ENCODE results near the gene GRM5. TPM values are rescaled to one million over a fixed set of nuclear protein-coding genes. Genes with fewer than 3 reads are reported as not detected.

The GRM5 gene
- total RNA-seq, 1 donor from 2014 or later, result not detected

DNA sequence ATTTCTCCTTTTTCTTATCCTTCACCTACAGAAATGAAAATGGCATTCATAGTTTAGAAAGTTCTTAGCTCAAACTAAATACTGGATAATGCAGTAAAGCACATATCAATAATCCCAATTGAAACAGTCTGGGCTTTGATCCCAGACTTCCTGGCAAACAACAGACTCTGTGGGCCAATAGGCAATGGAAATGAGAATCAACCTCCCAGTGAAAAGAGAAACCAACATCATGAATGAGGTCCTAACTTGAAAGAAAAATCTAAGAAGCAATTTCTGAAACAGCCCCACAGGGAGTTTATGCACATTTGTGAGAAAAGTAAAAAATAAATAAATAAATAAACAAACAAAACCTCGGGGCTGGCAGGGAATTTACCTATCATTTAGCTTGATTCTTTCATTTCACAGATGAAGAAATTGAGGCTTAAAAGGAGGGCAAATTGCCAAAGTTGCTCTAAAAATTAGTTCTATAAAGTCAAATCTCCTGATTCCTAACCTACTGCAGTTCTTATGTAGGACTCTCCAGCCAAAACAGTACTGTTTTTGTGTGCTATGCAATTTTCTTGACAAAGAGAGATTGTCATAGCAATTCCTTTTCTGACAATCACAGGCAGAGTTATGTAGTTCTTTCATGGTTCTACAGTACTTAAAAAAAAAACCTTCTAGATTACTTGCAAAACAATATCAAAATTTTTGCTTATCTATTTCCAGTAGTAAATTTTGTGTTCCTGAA lies 265.8 kb downstream of the GRM5 start:
- Histone ChIP-seq H4K20me1 (ENCODE audit: low read depth) (no peaks in the 10 kb centered on the region), H3K4me2 (no peak overlapping the region), H3K9me3 (ENCODE audit: low read depth) (no peaks in the 10 kb centered on the region), H3F3A (ENCODE audit: low read depth) (no peaks in the 10 kb centered on the region), H3K27me3 (no peaks in the 10 kb centered on the region), H3K27ac (no peak overlapping the region), H3K4me1 (no peaks in the 10 kb centered on the region), H3K36me3 (no peaks in the 10 kb centered on the region), H3K4me3 (no peak overlapping the region), H3K9ac (no peak overlapping the region), H3K79me2 (ENCODE audit: low read depth) (no peaks in the 10 kb centered on the region), H2AFZ (replicated peaks) (no peak overlapping the region)
- Mint-ChIP-seq H3K9me3 (no peaks in the 10 kb centered on the region), H3K27ac (no peak overlapping the region), H3K4me1 (peaks cover 8% of the 10 kb centered on the region), H3K4me3 (no peak overlapping the region), H3K27me3 (ENCODE audit: insufficient read depth, low read depth) (no peaks in the 10 kb centered on the region), H3K36me3 (no peaks in the 10 kb centered on the region)
- TF ChIP-seq EZH2 (IDR thresholded peaks at IDR 0.05) (no peak), EZH2phosphoT487 (IDR thresholded peaks at IDR 0.05) (no peak)
- TF ChIP-seq, protein P1, sequence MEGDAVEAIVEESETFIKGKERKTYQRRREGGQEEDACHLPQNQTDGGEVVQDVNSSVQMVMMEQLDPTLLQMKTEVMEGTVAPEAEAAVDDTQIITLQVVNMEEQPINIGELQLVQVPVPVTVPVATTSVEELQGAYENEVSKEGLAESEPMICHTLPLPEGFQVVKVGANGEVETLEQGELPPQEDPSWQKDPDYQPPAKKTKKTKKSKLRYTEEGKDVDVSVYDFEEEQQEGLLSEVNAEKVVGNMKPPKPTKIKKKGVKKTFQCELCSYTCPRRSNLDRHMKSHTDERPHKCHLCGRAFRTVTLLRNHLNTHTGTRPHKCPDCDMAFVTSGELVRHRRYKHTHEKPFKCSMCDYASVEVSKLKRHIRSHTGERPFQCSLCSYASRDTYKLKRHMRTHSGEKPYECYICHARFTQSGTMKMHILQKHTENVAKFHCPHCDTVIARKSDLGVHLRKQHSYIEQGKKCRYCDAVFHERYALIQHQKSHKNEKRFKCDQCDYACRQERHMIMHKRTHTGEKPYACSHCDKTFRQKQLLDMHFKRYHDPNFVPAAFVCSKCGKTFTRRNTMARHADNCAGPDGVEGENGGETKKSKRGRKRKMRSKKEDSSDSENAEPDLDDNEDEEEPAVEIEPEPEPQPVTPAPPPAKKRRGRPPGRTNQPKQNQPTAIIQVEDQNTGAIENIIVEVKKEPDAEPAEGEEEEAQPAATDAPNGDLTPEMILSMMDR (IDR thresholded peaks at IDR 0.05), result no peak
- no peak for DNase-seq (ENCODE audit: low spot score)

GRCh38 chr11:88790182-88790581 lies 275.6 kb downstream of the GRM5 start:
- no peaks in the 10 kb centered on the region for H3K9me3 Mint-ChIP-seq
- H3K4me2 ChIP-seq, result no peak overlapping the region
- no peaks in the 10 kb centered on the region for H3K9me3 ChIP-seq (ENCODE audit: low read depth)
- no peak overlapping the region for H3K4me3 Mint-ChIP-seq
- no peaks in the 10 kb centered on the region for H3K27me3 ChIP-seq
- no peaks in the 10 kb centered on the region for H3K36me3 Mint-ChIP-seq
- H3K4me1 Mint-ChIP-seq, result no peaks in the 10 kb centered on the region
- H3K27me3 Mint-ChIP-seq (ENCODE audit: insufficient read depth, low read depth), result no peaks in the 10 kb centered on the region
- H3K27ac ChIP-seq, result no peak overlapping the region
- H3K4me3 ChIP-seq, result no peak overlapping the region
- no peak for TF ChIP-seq EZH2phosphoT487 (IDR thresholded peaks at IDR 0.05)
- TF ChIP-seq, protein P1 (IDR thresholded peaks at IDR 0.05), result no peak
- no peak for TF ChIP-seq EZH2 (IDR thresholded peaks at IDR 0.05)
- no peak overlapping the region for H3K27ac Mint-ChIP-seq
- no peaks in the 10 kb centered on the region for H3K36me3 ChIP-seq
- no peak overlapping the region for H2AFZ ChIP-seq (replicated peaks)
- DNase-seq (ENCODE audit: low spot score), result no peak
- no peaks in the 10 kb centered on the region for H3F3A ChIP-seq (ENCODE audit: low read depth)
- H3K9ac ChIP-seq, result no peak overlapping the region
- H3K4me1 ChIP-seq, result no peaks in the 10 kb centered on the region
- no peaks in the 10 kb centered on the region for H4K20me1 ChIP-seq (ENCODE audit: low read depth)
- H3K79me2 ChIP-seq (ENCODE audit: low read depth), result no peaks in the 10 kb centered on the region

- Mint-ChIP-seq H3K27me3 (ENCODE audit: insufficient read depth, low read depth) (no peaks in the 10 kb centered on the region), H3K9me3 (peaks cover 2% of the 10 kb centered on the region), H3K4me3 (no peak overlapping the region), H3K27ac (no peak overlapping the region), H3K4me1 (peaks cover 5% of the 10 kb centered on the region), H3K36me3 (no peaks in the 10 kb centered on the region)
- Histone ChIP-seq H3K9me3 (ENCODE audit: low read depth) (no peaks in the 10 kb centered on the region), H3K36me3 (no peaks in the 10 kb centered on the region), H3K79me2 (ENCODE audit: low read depth) (no peaks in the 10 kb centered on the region), H3K4me2 (no peak overlapping the region), H3K4me3 (no peak overlapping the region), H2AFZ (replicated peaks) (no peak overlapping the region), H3K4me1 (no peaks in the 10 kb centered on the region), H3K27me3 (no peaks in the 10 kb centered on the region), H3K9ac (no peak overlapping the region), H4K20me1 (ENCODE audit: low read depth) (no peaks in the 10 kb centered on the region), H3F3A (ENCODE audit: low read depth) (no peaks in the 10 kb centered on the region), H3K27ac (no peak overlapping the region)
- DNase-seq (ENCODE audit: low spot score), result no peak
- TF ChIP-seq, protein P1 (IDR thresholded peaks at IDR 0.05), result no peak
- no peak for TF ChIP-seq EZH2phosphoT487 (IDR thresholded peaks at IDR 0.05)
- no peak for TF ChIP-seq EZH2 (IDR thresholded peaks at IDR 0.05)
Measured at GRCh38 chr11:88779577-88779976, 286.2 kb downstream of the GRM5 start.

All from neural progenitor cell (in vitro differentiated cells).